NCI-H82 treated with DMSO at 0.1 percent for 48 hours (cell line): Measurements from ENCODE around the gene CCDC191.

Source experiments
- DNase-seq: peaks from one replicate; lab custom pipeline; 2025; ENCODE audit not compliant: unreplicated experiment; lab: John Stamatoyannopoulos, UW

The CCDC191 gene

GRCh38 chr3:113968986-113969385, 87.3 kb downstream of the CCDC191 start:
- DNase-seq = no peak

GRCh38 chr3:113966172-113966571, 90.2 kb downstream of the CCDC191 start:
- no peak for DNase-seq

- no peak for DNase-seq
Observed at GRCh38 chr3:113963879-113964278, 92.4 kb downstream of the CCDC191 start.

DNA sequence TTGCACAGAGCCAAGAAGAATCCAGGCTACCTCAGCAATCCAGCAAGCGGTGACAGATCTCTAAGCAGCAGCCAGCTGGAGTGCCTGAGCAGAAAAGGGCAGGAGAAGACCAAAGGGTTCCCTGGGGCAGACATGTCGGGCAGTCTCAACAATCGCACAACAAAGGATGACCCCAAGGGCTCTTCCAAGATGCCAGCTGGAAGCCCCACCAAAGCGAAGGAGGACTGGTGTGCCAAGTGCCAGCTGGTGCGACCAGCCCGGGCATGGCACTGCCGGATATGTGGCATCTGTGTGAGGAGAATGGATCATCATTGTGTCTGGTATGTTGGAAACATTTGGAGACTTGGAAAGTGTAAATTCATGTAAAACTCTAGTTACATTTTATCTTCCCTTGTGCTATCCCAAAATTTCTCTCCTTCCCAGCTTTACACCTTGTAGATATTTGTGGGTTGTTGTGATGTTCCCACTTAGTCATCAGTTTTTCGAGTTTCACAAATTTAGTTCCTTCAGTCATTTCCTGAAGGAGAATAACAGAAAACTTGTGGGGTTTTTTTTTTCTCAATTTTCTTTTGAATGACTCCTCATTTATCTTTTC, 102.1 kb downstream of the CCDC191 start:
- no peak for DNase-seq

- DNase-seq = no peak
Observed at GRCh38 chr3:113953677-113954076, 102.6 kb downstream of the CCDC191 start.

GRCh38 chr3:113952921-113953320, 103.4 kb downstream of the CCDC191 start:
- no peak for DNase-seq

GRCh38 chr3:113948015-113948917, 108.1 kb downstream of the CCDC191 start:
- DNase-seq = no peak

GRCh38 chr3:113947372-113948014, 108.8 kb downstream of the CCDC191 start, which contains the start of gene ZDHHC23:
Gene ZDHHC23, plus strand, starts transcription at chr3:113948013. Its CDS starts 790 bp downstream, at chr3:113948803.
- peak; percentile 33 for DNase-seq

GRCh38 chr3:113946831-113947230, 109.5 kb downstream of the CCDC191 start:
- DNase-seq = no peak

- DNase-seq = no peak
Observed at GRCh38 chr3:113927556-113927955, 128.8 kb downstream of the CCDC191 start.

DNA sequence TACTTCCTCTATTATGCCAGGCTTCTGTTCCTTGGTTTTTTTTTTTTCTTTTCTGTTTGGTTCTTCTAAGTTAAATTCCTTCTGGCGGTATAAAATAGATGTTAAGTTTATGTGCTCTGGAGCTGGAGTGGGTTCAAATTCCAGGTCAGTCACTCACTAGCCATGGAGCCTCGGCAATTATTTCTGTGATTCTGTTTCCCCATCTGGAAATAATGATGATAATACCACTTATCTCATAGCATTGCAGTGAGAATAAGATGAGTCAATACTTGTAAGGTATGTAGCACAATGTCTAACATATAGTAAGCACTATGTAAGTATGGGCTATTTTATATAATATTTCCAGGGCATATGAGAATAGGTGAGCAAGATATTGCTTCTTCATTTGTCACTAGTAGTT, 141.7 kb downstream of the CCDC191 start:
- no peak for DNase-seq
